NCI-H748 (cell line): ENCODE results near the gene CADM4.
"Not testable (repeated sequence)": the region's sequence is repeated elsewhere in the genome, so short reads cannot be mapped to it uniquely, and the experiment has no call there.

Experiments used
- DNase-seq: peaks from one replicate; lab custom pipeline; 2025; ENCODE audit not compliant: unreplicated experiment; lab: John Stamatoyannopoulos, UW

The CADM4 gene

GRCh38 chr19:43664018-43664417 is 24.4 kb upstream of the CADM4 start:
- no peak for DNase-seq

GRCh38 chr19:43662487-43662886 is 22.8 kb upstream of the CADM4 start:
- peak; percentile 36 for DNase-seq

GRCh38 chr19:43660971-43661360 is 21.3 kb upstream of the CADM4 start:
- no peak for DNase-seq

GRCh38 chr19:43660301-43660970 is 20.8 kb upstream of the CADM4 start:
- no peak for DNase-seq

GRCh38 chr19:43658494-43658893 is 18.8 kb upstream of the CADM4 start:
- no peak for DNase-seq

- no peak for DNase-seq
Measured at GRCh38 chr19:43658001-43658400, 18.4 kb upstream of the CADM4 start.

GRCh38 chr19:43656436-43656835 is 16.8 kb upstream of the CADM4 start:
- DNase-seq, result no peak

GRCh38 chr19:43652546-43652874 is 12.9 kb upstream of the CADM4 start:
- DNase-seq, result no peak

GRCh38 chr19:43651758-43652545 is 12.3 kb upstream of the CADM4 start:
- peak; percentile 66 for DNase-seq

- DNase-seq, result not testable (repeated sequence)
Measured at GRCh38 chr19:43650276-43650675, 10.6 kb upstream of the CADM4 start.

GRCh38 chr19:43649514-43649913 is 9.9 kb upstream of the CADM4 start:
- DNase-seq, result no peak

- no peak for DNase-seq
Measured at GRCh38 chr19:43648633-43649032, 9.0 kb upstream of the CADM4 start.

- no peak for DNase-seq
Measured at GRCh38 chr19:43644181-43644580, 4.5 kb upstream of the CADM4 start.

GRCh38 chr19:43643326-43643725 is 3.7 kb upstream of the CADM4 start:
- peak; percentile 60 for DNase-seq

GRCh38 chr19:43642531-43642930 is 2.9 kb upstream of the CADM4 start:
- DNase-seq, result no peak

- no peak for DNase-seq
Measured at GRCh38 chr19:43641333-43641732, 1.7 kb upstream of the CADM4 start.

- DNase-seq, result no peak
Measured at GRCh38 chr19:43640424-43640757, 741 bp upstream of the CADM4 start.

- no peak for DNase-seq
Measured at GRCh38 chr19:43638995-43639518, 593 bp downstream of the CADM4 start.

- DNase-seq, result no peak
Measured at GRCh38 chr19:43638214-43638994, 1.2 kb downstream of the CADM4 start.

- DNase-seq, result no peak
Measured at GRCh38 chr19:43636121-43636683, 3.4 kb downstream of the CADM4 start.

GRCh38 chr19:43635561-43635940 is 4.1 kb downstream of the CADM4 start:
- DNase-seq, result not testable (repeated sequence)
